ENCODE results near the gene RNF208. TPM values are rescaled to one million over a fixed set of nuclear protein-coding genes. Genes with fewer than 3 reads are reported as not detected.

RNF208 gene
- total RNA-seq, 1 donor from 2014 or later = 4.3 TPM

DNA sequence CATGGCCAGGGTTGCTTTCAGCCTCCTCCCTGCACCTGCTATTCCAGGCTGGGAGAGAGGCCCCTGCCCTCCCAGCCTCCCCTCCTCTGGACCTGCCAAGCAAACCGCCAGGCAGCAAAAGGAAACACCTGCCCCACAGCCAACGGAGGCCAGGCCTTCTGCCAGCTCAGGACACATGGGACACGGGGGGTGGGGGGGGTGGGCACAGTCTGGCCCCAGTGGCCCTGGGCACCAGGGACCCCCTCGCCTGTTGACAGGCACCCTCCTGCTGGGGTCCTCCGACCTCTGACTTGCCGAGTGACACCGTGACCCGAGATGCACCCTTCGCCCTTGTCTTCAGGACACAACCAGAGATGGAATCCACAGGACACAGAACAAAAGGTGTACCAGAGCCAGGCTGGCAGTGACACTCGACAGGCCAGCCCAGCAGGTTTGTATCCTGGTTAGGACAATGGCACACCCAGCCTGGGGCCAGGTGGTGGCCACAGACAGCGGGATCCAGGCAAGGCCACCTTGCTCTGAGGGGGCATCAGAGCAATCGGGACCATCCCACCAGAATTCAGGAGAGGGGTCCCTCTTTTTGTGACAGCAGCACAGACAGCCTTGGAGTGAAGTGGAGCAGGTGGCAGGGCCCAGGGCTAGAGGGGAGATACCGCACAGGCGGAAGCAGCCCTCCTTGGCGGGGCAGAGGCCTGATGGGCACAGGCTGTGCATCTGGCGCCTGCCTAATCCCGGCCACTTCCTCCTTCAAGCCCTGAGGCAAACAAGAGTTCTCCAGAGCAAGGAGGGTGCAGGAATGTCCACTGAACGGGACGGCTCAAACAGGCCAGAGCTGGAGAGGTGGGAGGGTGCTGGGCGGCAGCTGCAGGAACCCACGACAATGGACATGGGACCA is 48.9 kb downstream of the RNF208 start:
- H3K27me3 Mint-ChIP-seq (ENCODE audit: low read depth, unreplicated experiment) = peaks cover 15% of the 10 kb centered on the region
- no peak for DNase-seq (ENCODE audit: low read depth)
- H3K79me2 ChIP-seq (ENCODE audit: insufficient read depth, low read length) = no peaks in the 10 kb centered on the region
- H3K27ac Mint-ChIP-seq (ENCODE audit: unreplicated experiment) = no peak overlapping the region
- peaks cover 18% of the 10 kb centered on the region for H3K27me3 ChIP-seq (ENCODE audit: insufficient read depth, low read length)
- H3K27ac ChIP-seq (ENCODE audit: low read depth, low read length) = no peak overlapping the region
- no peak overlapping the region for H2AFZ ChIP-seq (ENCODE audit: low read depth, low read length)
- H3K9me3 Mint-ChIP-seq (ENCODE audit: unreplicated experiment) = no peaks in the 10 kb centered on the region
- peaks cover 3% of the 10 kb centered on the region for H3K36me3 ChIP-seq (ENCODE audit: insufficient read depth, low read length)
- no peaks in the 10 kb centered on the region for H3K4me1 ChIP-seq (ENCODE audit: insufficient read depth, low read length)
- no peak overlapping the region for H3K4me2 ChIP-seq (ENCODE audit: low read length)
- H3K4me3 ChIP-seq (ENCODE audit: insufficient read depth, low read depth, low read length) = no peak overlapping the region
- H3K4me1 Mint-ChIP-seq (ENCODE audit: low read depth, unreplicated experiment) = no peaks in the 10 kb centered on the region
- TF ChIP-seq, protein P1, sequence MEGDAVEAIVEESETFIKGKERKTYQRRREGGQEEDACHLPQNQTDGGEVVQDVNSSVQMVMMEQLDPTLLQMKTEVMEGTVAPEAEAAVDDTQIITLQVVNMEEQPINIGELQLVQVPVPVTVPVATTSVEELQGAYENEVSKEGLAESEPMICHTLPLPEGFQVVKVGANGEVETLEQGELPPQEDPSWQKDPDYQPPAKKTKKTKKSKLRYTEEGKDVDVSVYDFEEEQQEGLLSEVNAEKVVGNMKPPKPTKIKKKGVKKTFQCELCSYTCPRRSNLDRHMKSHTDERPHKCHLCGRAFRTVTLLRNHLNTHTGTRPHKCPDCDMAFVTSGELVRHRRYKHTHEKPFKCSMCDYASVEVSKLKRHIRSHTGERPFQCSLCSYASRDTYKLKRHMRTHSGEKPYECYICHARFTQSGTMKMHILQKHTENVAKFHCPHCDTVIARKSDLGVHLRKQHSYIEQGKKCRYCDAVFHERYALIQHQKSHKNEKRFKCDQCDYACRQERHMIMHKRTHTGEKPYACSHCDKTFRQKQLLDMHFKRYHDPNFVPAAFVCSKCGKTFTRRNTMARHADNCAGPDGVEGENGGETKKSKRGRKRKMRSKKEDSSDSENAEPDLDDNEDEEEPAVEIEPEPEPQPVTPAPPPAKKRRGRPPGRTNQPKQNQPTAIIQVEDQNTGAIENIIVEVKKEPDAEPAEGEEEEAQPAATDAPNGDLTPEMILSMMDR (IDR thresholded peaks at IDR 0.05; ENCODE audit: insufficient read depth, low read depth, low read length) = no peak
- TF ChIP-seq EZH2 (IDR thresholded peaks at IDR 0.05; ENCODE audit: insufficient read depth, low read length) = no peak
- H4K20me1 ChIP-seq (ENCODE audit: insufficient read depth, low read length) = peaks cover 17% of the 10 kb centered on the region
- FAIRE-seq = no peak
- H3K36me3 Mint-ChIP-seq (ENCODE audit: low read depth, unreplicated experiment) = peaks cover 7% of the 10 kb centered on the region
- H3K9ac ChIP-seq (ENCODE audit: low read length) = no peak overlapping the region
- H3K4me3 Mint-ChIP-seq (ENCODE audit: unreplicated experiment) = no peak overlapping the region
- no peaks in the 10 kb centered on the region for H3K9me3 ChIP-seq (ENCODE audit: insufficient read depth, low read depth, low read length)

DNA sequence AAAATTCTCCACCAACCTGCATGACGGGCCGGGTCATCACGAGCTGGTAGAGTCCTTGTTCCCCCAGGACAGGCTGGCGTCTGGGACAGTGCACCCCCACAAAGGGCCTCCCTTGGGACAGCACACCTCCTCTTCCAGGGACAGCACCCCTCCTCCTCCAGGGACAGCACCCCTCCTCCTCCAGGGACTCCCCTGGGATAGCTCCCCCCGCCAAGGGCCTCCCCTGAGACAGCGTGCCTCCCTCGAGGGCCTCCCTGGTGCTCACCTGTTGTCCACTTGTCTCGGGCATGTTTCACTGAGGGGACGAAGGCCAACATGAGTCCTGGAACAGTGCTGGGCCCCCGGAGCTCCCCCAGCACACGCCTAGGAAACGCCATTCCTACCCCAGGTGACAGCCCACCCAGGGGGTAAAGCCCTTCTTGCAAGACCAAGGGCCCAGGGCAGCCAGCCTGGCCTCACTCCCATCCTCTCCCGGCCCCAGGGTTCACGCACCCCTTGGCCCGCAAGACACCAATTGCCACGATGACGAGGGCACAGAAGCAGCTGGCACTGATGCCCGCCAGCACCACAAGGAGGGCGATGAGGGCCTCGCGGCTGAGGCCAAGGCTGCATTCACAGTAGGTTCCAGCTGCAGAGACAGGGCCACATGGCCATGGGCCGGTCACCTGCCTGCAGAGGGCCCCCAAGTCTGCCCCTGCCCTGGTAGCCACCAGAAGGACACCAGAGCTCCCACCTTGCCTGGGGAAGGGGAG is 50.7 kb downstream of the RNF208 start:
- H3K27me3 Mint-ChIP-seq (ENCODE audit: low read depth, unreplicated experiment) = peaks cover 20% of the 10 kb centered on the region

More for the DNA sequence above, 50.7 kb downstream of the RNF208 start:
- no peak overlapping the region for H3K4me3 ChIP-seq (ENCODE audit: insufficient read depth, low read depth, low read length)
- no peaks in the 10 kb centered on the region for H3K36me3 Mint-ChIP-seq (ENCODE audit: low read depth, unreplicated experiment)
- H3K79me2 ChIP-seq (ENCODE audit: insufficient read depth, low read length) = no peaks in the 10 kb centered on the region
- no peak overlapping the region for H3K27ac Mint-ChIP-seq (ENCODE audit: unreplicated experiment)
- no peaks in the 10 kb centered on the region for H3K9me3 ChIP-seq (ENCODE audit: insufficient read depth, low read depth, low read length)
- no peaks in the 10 kb centered on the region for H3K4me1 ChIP-seq (ENCODE audit: insufficient read depth, low read length)
- no peak overlapping the region for H3K4me2 ChIP-seq (ENCODE audit: low read length)
- H3K9me3 Mint-ChIP-seq (ENCODE audit: unreplicated experiment) = no peaks in the 10 kb centered on the region
- no peaks in the 10 kb centered on the region for H3K36me3 ChIP-seq (ENCODE audit: insufficient read depth, low read length)
- no peak for TF ChIP-seq EZH2 (IDR thresholded peaks at IDR 0.05; ENCODE audit: insufficient read depth, low read length)
- TF ChIP-seq, protein P1 (IDR thresholded peaks at IDR 0.05; ENCODE audit: insufficient read depth, low read depth, low read length) = no peak
- peaks cover 7% of the 10 kb centered on the region for H4K20me1 ChIP-seq (ENCODE audit: insufficient read depth, low read length)
- H3K4me1 Mint-ChIP-seq (ENCODE audit: low read depth, unreplicated experiment) = no peaks in the 10 kb centered on the region
- H3K27me3 ChIP-seq (ENCODE audit: insufficient read depth, low read length) = peaks cover 25% of the 10 kb centered on the region
- no peak for FAIRE-seq
- H3K27ac ChIP-seq (ENCODE audit: low read depth, low read length) = no peak overlapping the region
- no peak overlapping the region for H3K9ac ChIP-seq (ENCODE audit: low read length)
- no peak for DNase-seq (ENCODE audit: low read depth)
- no peak overlapping the region for H3K4me3 Mint-ChIP-seq (ENCODE audit: unreplicated experiment)
- H2AFZ ChIP-seq (ENCODE audit: low read depth, low read length) = no peak overlapping the region
